H9 (cell line): ENCODE data around the gene LIPC. TPM values are rescaled to one million over a fixed set of nuclear protein-coding genes. Genes with fewer than 3 reads are reported as not detected.

Source experiments
- DNase-seq: peaks from one replicate; pipeline ENCODE4 v3.0.0-alpha.2; 2017
- H2AFZ ChIP-seq: one replicate; pipeline ENCODE4 v1.6.1; 2013; ENCODE audit warnings: mild to moderate bottlenecking, low read length, control low read depth, moderate library complexity
- H2AK5ac ChIP-seq: 2 replicates; pipeline ENCODE4 v1.6.1; 2013; ENCODE audit warnings: low read length, control low read depth, mixed read lengths; ENCODE audit not compliant: insufficient read length
- H2BK120ac ChIP-seq: one replicate; pipeline ENCODE4 v1.6.1; 2013; ENCODE audit warnings: low read depth, mild to moderate bottlenecking, low read length, control low read depth, inconsistent platforms; ENCODE audit not compliant: poor library complexity, severe bottlenecking
- H2BK12ac ChIP-seq: 2 replicates; pipeline ENCODE4 v1.6.1; 2013; ENCODE audit warnings: low read length, control low read depth, mixed read lengths, low read depth; ENCODE audit not compliant: insufficient read length
- H2BK15ac ChIP-seq: 2 replicates; pipeline ENCODE4 v1.6.1; 2013; ENCODE audit warnings: low read depth, low read length, control low read depth
- H2BK20ac ChIP-seq: one replicate; pipeline ENCODE4 v1.6.1; 2013; ENCODE audit warnings: low read depth, mild to moderate bottlenecking, low read length, control low read depth, inconsistent platforms; ENCODE audit not compliant: poor library complexity, severe bottlenecking
- H2BK5ac ChIP-seq: 2 replicates; pipeline ENCODE4 v1.6.1; 2013; ENCODE audit warnings: low read length, control low read depth, mixed read lengths; ENCODE audit not compliant: insufficient read length
- H3K14ac ChIP-seq: 2 replicates; pipeline ENCODE4 v1.6.1; 2013; ENCODE audit warnings: low read length, control low read depth; ENCODE audit not compliant: insufficient read depth
- H3K18ac ChIP-seq: 2 replicates; pipeline ENCODE4 v1.6.1; 2013; ENCODE audit warnings: low read depth, mild to moderate bottlenecking, mixed read lengths, low read length, control low read depth; ENCODE audit not compliant: insufficient read length
- H3K23ac ChIP-seq: 2 replicates; pipeline ENCODE4 v1.6.1; 2013; ENCODE audit warnings: low read length, control low read depth, mixed read lengths, low read depth; ENCODE audit not compliant: insufficient read length
- H3K23me2 ChIP-seq: 2 replicates; pipeline ENCODE4 v1.6.1; 2013; ENCODE audit warnings: low read depth, mild to moderate bottlenecking, mixed read lengths, low read length, control low read depth; ENCODE audit not compliant: insufficient read length, poor library complexity, severe bottlenecking
- H3K27ac ChIP-seq: 2 replicates; pipeline ENCODE4 v1.5.1; 2013; ENCODE audit warnings: low read length, control low read depth, mixed read lengths, low read depth; ENCODE audit not compliant: insufficient read length
- H3K27me3 ChIP-seq: 2 replicates; pipeline ENCODE4 v1.6.1; 2013; ENCODE audit warnings: low read length, control low read depth, inconsistent platforms; ENCODE audit not compliant: insufficient read depth
- H3K4ac ChIP-seq: 2 replicates; pipeline ENCODE4 v1.6.1; 2013; ENCODE audit warnings: low read depth, mild to moderate bottlenecking, control low read depth, inconsistent platforms, low read length, moderate library complexity
- H3K4me1 ChIP-seq: 2 replicates; pipeline ENCODE4 v1.6.1; 2013; ENCODE audit warnings: low read length, control low read depth, inconsistent platforms; ENCODE audit not compliant: insufficient read depth
- H3K4me2 ChIP-seq: 2 replicates; pipeline ENCODE4 v1.6.1; 2013; ENCODE audit warnings: low read length, control low read depth, mixed read lengths; ENCODE audit not compliant: insufficient read length, insufficient read depth
- H3K56ac ChIP-seq: 2 replicates; pipeline ENCODE4 v1.6.1; 2013; ENCODE audit warnings: low read depth, mild to moderate bottlenecking, mixed read lengths, low read length, control low read depth; ENCODE audit not compliant: insufficient read length
- H3K79me1 ChIP-seq: 2 replicates; pipeline ENCODE4 v1.6.1; 2013; ENCODE audit warnings: low read depth, mild to moderate bottlenecking, moderate library complexity, low read length, control low read depth, inconsistent platforms; ENCODE audit not compliant: insufficient read depth, poor library complexity, severe bottlenecking
- H3K79me2 ChIP-seq: 2 replicates; pipeline ENCODE4 v1.6.1; 2013; ENCODE audit warnings: low read length, control low read depth, inconsistent platforms; ENCODE audit not compliant: insufficient read depth
- H3K9ac ChIP-seq: 2 replicates; pipeline ENCODE4 v1.6.1; 2013; ENCODE audit warnings: low read length, control low read depth, mixed read lengths; ENCODE audit not compliant: insufficient read length; ENCODE audit errors: extremely low read depth
- H3K9me3 ChIP-seq: one replicate; pipeline ENCODE4 v1.6.1; 2013; ENCODE audit warnings: low read depth, low read length, inconsistent platforms; ENCODE audit not compliant: control insufficient read depth
- H3T11ph ChIP-seq: one replicate; pipeline ENCODE4 v1.6.1; 2013; ENCODE audit warnings: mild to moderate bottlenecking, low read length, control low read depth, inconsistent platforms
- H4K20me1 ChIP-seq: one replicate; pipeline ENCODE4 v1.6.1; 2013; ENCODE audit not compliant: control insufficient read depth, insufficient read length, insufficient read depth
- H4K5ac ChIP-seq: 2 replicates; pipeline ENCODE4 v1.6.1; 2013; ENCODE audit warnings: low read depth, mild to moderate bottlenecking, mixed read lengths, low read length, control low read depth; ENCODE audit not compliant: insufficient read length
- H4K8ac ChIP-seq: replicated peaks from 2 replicates; pipeline ENCODE4 v1.6.1; 2013; ENCODE audit warnings: low read length, control low read depth, mixed read lengths, low read depth; ENCODE audit not compliant: insufficient read length
- H4K91ac ChIP-seq: 2 replicates; pipeline ENCODE4 v1.6.1; 2013; ENCODE audit warnings: low read depth, mild to moderate bottlenecking, moderate library complexity, mixed read lengths, low read length, control low read depth; ENCODE audit not compliant: insufficient read length
- H3K27ac Mint-ChIP-seq, 3 experiments: 2 replicates in 2 of 3; 3 replicates in 1 of 3; pipeline ENCODE4 v1.8.0; 2020 to 2021; ENCODE audit warnings: mixed read lengths in 3 of 3, mild to moderate bottlenecking in 1 of 3, moderate library complexity in 1 of 3
- H3K27me3 Mint-ChIP-seq: 2 replicates; pipeline ENCODE4 v1.8.0; 2021; ENCODE audit warnings: low read depth, mild to moderate bottlenecking, moderate library complexity, mixed read lengths
- H3K36me3 Mint-ChIP-seq, 3 experiments: 2 replicates in 2 of 3; 3 replicates in 1 of 3; pipeline ENCODE4 v1.8.0; 2020 to 2021; ENCODE audit warnings: low read depth in 3 of 3, mixed read lengths in 3 of 3; ENCODE audit not compliant: insufficient read depth in 1 of 3
- H3K4me1 Mint-ChIP-seq, 2 experiments: 2 replicates each; pipeline ENCODE4 v1.8.0; 2020; ENCODE audit warnings: mixed read lengths in 2 of 2
- H3K4me3 Mint-ChIP-seq, 2 experiments: 2 replicates in 1 of 2; 3 replicates in 1 of 2; pipeline ENCODE4 v1.8.0; 2020 to 2021; ENCODE audit warnings: mild to moderate bottlenecking in 2 of 2, mixed read lengths in 2 of 2, moderate library complexity in 1 of 2
- H3K9me3 Mint-ChIP-seq, 2 experiments: 2 replicates in 1 of 2; 3 replicates in 1 of 2; pipeline ENCODE4 v1.8.0; 2020; ENCODE audit warnings: mild to moderate bottlenecking in 2 of 2, mixed read lengths in 2 of 2, moderate library complexity in 1 of 2
- CTCF ChIP-seq: fragments of 200-600 bp; sonication (generic); conservative IDR thresholded peaks from 3 replicates; pipeline ENCODE4 v1.8.0; 2021; ENCODE audit warnings: antibody characterized with exemption, mild to moderate bottlenecking
- WGBS: extraction: QIAGEN DNeasy Blood & Tissue Kit; methylation state at CpG from one replicate; pipeline ENCODE4 v1.1.7; 2013; ENCODE audit warnings: missing lambda C conversion rate, low lambda C conversion rate, mixed read lengths; ENCODE audit not compliant: insufficient read length; ENCODE audit errors: extremely low coverage; 5-methylcytosine and 5-hydroxymethylcytosine counted together
- total RNA-seq: library from RNA; stranded (reverse); gene quantifications from 2 replicates; pipeline ENCODE4 v1.2.1, GENCODE V29; 2021

The LIPC gene
- total RNA-seq, 1 experiment from 2014 or later = not detected

- H3K9me3 ChIP-seq = no peaks in the 10 kb centered on the region
- no peak overlapping the region for H2BK120ac ChIP-seq
- H3K4me1 ChIP-seq = no peaks in the 10 kb centered on the region
- no peak overlapping the region for H2AK5ac ChIP-seq
- no peak overlapping the region for H3K4ac ChIP-seq
- H3T11ph ChIP-seq = no peak overlapping the region
- H3K79me2 ChIP-seq = no peaks in the 10 kb centered on the region
- H3K9me3 Mint-ChIP-seq = no peaks in the 10 kb centered on the region; a peak in 1 of 5 replicates
- H4K91ac ChIP-seq = no peak overlapping the region
- H2BK12ac ChIP-seq = no peak overlapping the region
- TF ChIP-seq CTCF = no peak
- H3K27me3 Mint-ChIP-seq = no peaks in the 10 kb centered on the region
- no peak overlapping the region for H4K8ac ChIP-seq
- DNase-seq = no peak
- no peak overlapping the region for H2BK20ac ChIP-seq
- no peaks in the 10 kb centered on the region for H3K27me3 ChIP-seq
- WGBS = no CpG with 5 or more reads among the region's 5 CpGs
- no peak overlapping the region for H3K23ac ChIP-seq
- no peak overlapping the region for H2BK15ac ChIP-seq
- no peak overlapping the region for H2BK5ac ChIP-seq
- H3K56ac ChIP-seq = no peak overlapping the region
- no peak overlapping the region for H2AFZ ChIP-seq
- no peak overlapping the region for H3K9ac ChIP-seq
- H3K27ac ChIP-seq = no peak overlapping the region
- H3K27ac Mint-ChIP-seq = no peak overlapping the region
- no peaks in the 10 kb centered on the region for H3K36me3 Mint-ChIP-seq
- no peak overlapping the region for H3K14ac ChIP-seq
- no peak overlapping the region for H3K4me2 ChIP-seq
- no peak overlapping the region for H4K5ac ChIP-seq
- no peak overlapping the region for H3K4me3 Mint-ChIP-seq
- H3K23me2 ChIP-seq = no peaks in the 10 kb centered on the region
- no peaks in the 10 kb centered on the region for H4K20me1 ChIP-seq
- H3K4me1 Mint-ChIP-seq = peaks cover 9 to 13% of the 10 kb centered on the region in 2 experiments; a peak in 3 of 4 replicates
- no peak overlapping the region for H3K18ac ChIP-seq
- no peaks in the 10 kb centered on the region for H3K79me1 ChIP-seq
Observed at GRCh38 chr15:58390655-58391054, 41.1 kb upstream of the LIPC start.
